Colonic mucosa (tissue), 4 donors: ENCODE measurements around the gene NNT. TPM values are rescaled to one million over a fixed set of nuclear protein-coding genes. Genes with fewer than 3 reads are reported as not detected.

ENCODE experiments used
- DNase-seq: peaks from one replicate; pipeline ENCODE4 v3.0.0-alpha.2; 2020
- H3K27ac ChIP-seq: fragments of 200-600 bp; one replicate; pipeline ENCODE4 v1.8.0; 2021
- H3K27me3 ChIP-seq: fragments of 200-600 bp; one replicate; pipeline ENCODE4 v1.8.0; 2021
- H3K36me3 ChIP-seq: fragments of 200-600 bp; one replicate; pipeline ENCODE4 v1.8.0; 2021
- H3K4me1 ChIP-seq: fragments of 200-600 bp; one replicate; pipeline ENCODE4 v1.8.0; 2021; ENCODE audit warnings: mild to moderate bottlenecking
- H3K4me3 ChIP-seq: fragments of 200-600 bp; one replicate; pipeline ENCODE4 v1.8.0; 2021
- H3K9ac ChIP-seq, 2 donors: one replicate each; pipeline ENCODE4 v1.7.0; 2013; ENCODE audit warnings: control low read depth in 2 of 2, low read depth in 2 of 2, low read length in 2 of 2
- H3K9me3 ChIP-seq: fragments of 200-600 bp; one replicate; pipeline ENCODE4 v1.8.0; 2021
- intact Hi-C: fragments of 100-400 bp; cut with DNase I; formaldehyde crosslinking; loops from one replicate; pipeline ENCODE4 v1.14.1; 2022
- total RNA-seq, 2 donors: library from RNA; stranded (reverse); fragmentation: NEBNext Ultra II Directional in 1 of 2; extraction: Animal tissue kit (Norgen Biotek cat#: 25700) in 1 of 2; gene quantifications; one replicate each; pipeline ENCODE4 v1.2.1, GENCODE V29; 2021
- TF ChIP-seq, protein P1 (sequence below): fragments of 200-600 bp; IDR thresholded peaks from one replicate; pipeline ENCODE4 v1.8.0; 2022; ENCODE audit warnings: antibody characterized with exemption, mild to moderate bottlenecking
- donor health status: healthy.
- donor health status: DM: no; HTN: no; CAD: no.
- donor health status: DM: no; HTN: no; CAD: no.

NNT gene
- total RNA-seq, 2 donors from 2014 or later: 81.3 to 148 TPM

GRCh38 chr5:43642428-43642827 lies 39.4 kb downstream of the NNT start:
- Histone ChIP-seq H3K27me3 (no peaks in the 10 kb centered on the region), H3K36me3 (no peaks in the 10 kb centered on the region), H3K9ac (no peak overlapping the region), H3K27ac (no peak overlapping the region), H3K4me1 (no peaks in the 10 kb centered on the region), H3K4me3 (no peak overlapping the region), H3K9me3 (no peaks in the 10 kb centered on the region)
- intact Hi-C loops: no loop called here
- DNase-seq: no peak
- TF ChIP-seq, protein P1, sequence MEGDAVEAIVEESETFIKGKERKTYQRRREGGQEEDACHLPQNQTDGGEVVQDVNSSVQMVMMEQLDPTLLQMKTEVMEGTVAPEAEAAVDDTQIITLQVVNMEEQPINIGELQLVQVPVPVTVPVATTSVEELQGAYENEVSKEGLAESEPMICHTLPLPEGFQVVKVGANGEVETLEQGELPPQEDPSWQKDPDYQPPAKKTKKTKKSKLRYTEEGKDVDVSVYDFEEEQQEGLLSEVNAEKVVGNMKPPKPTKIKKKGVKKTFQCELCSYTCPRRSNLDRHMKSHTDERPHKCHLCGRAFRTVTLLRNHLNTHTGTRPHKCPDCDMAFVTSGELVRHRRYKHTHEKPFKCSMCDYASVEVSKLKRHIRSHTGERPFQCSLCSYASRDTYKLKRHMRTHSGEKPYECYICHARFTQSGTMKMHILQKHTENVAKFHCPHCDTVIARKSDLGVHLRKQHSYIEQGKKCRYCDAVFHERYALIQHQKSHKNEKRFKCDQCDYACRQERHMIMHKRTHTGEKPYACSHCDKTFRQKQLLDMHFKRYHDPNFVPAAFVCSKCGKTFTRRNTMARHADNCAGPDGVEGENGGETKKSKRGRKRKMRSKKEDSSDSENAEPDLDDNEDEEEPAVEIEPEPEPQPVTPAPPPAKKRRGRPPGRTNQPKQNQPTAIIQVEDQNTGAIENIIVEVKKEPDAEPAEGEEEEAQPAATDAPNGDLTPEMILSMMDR: no peak

DNA sequence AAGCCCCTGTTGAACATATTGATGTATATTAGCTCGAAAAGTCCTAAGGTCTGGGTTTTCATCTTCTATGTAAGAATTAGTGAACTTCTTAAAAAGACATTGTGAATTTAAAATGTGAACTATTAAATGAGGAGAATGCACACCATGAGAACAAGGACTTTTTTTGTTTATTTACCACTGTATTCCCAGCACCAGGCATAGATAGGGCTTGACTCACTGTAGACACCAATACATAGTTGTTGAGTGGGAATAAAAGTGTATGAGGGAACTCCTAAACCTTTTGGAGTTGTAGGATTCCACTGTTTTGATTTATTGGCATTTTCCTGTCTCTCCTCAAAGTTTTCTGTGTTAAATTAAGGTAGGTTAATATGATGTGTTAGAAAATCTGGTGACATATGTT lies 40.3 kb downstream of the NNT start:
- H3K27me3 ChIP-seq: no peaks in the 10 kb centered on the region
- H3K9ac ChIP-seq: no peak overlapping the region
- TF ChIP-seq, protein P1: no peak
- no peaks in the 10 kb centered on the region for H3K36me3 ChIP-seq
- intact Hi-C loops: no loop called here
- no peak overlapping the region for H3K4me3 ChIP-seq
- no peak overlapping the region for H3K27ac ChIP-seq
- H3K4me1 ChIP-seq: no peaks in the 10 kb centered on the region
- DNase-seq: no peak
- H3K9me3 ChIP-seq: no peaks in the 10 kb centered on the region

DNA sequence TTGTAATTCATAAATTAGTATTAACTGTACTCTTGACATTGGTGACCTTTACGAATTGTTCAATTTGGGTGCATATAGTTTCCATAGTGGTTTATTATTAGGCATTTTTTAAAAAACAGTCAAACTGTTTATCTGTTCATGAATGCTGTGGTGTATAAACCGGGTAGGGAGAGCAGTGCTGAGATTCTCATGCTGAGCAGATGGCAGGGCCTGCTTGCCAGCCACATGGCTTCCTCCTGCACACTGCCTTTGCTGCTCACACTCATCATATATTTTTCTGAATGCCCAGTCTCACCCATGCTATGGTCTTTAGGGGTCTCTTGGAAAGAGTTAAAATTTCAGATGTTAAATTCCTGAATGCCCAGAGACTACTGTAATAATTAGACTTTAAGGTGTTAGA lies 40.8 kb downstream of the NNT start:
- Histone ChIP-seq H3K27me3 (no peaks in the 10 kb centered on the region), H3K27ac (no peak overlapping the region), H3K9me3 (no peaks in the 10 kb centered on the region), H3K4me3 (no peak overlapping the region), H3K4me1 (no peaks in the 10 kb centered on the region), H3K36me3 (no peaks in the 10 kb centered on the region), H3K9ac (no peak overlapping the region)
- DNase-seq: no peak
- intact Hi-C loops: no loop called here
- TF ChIP-seq, protein P1: no peak

- TF ChIP-seq, protein P1: no peak
- Histone ChIP-seq H3K27me3 (no peaks in the 10 kb centered on the region), H3K36me3 (no peaks in the 10 kb centered on the region), H3K9me3 (no peaks in the 10 kb centered on the region), H3K27ac (no peak overlapping the region), H3K4me3 (no peak overlapping the region), H3K9ac (no peak overlapping the region), H3K4me1 (no peaks in the 10 kb centered on the region)
- intact Hi-C loops: no loop called here
- DNase-seq: no peak
These were observed 44.0 kb downstream of the NNT start for GRCh38 chr5:43646992-43647391.

- intact Hi-C loops: no loop called here
- H3K4me3 ChIP-seq: no peak overlapping the region
- H3K9ac ChIP-seq: no peak overlapping the region
- H3K36me3 ChIP-seq: no peaks in the 10 kb centered on the region
- H3K27me3 ChIP-seq: no peaks in the 10 kb centered on the region
- H3K27ac ChIP-seq: no peak overlapping the region
- TF ChIP-seq, protein P1: no peak
- no peaks in the 10 kb centered on the region for H3K4me1 ChIP-seq
- H3K9me3 ChIP-seq: no peaks in the 10 kb centered on the region
- no peak for DNase-seq
These were observed 44.8 kb downstream of the NNT start for GRCh38 chr5:43647789-43648188.
